ENCODE results near the gene DDX25. TPM values are rescaled to one million over a fixed set of nuclear protein-coding genes. Genes with fewer than 3 reads are reported as not detected.

Gene DDX25
- total RNA-seq, 1 donor from 2014 or later: 2.3 TPM

DNA sequence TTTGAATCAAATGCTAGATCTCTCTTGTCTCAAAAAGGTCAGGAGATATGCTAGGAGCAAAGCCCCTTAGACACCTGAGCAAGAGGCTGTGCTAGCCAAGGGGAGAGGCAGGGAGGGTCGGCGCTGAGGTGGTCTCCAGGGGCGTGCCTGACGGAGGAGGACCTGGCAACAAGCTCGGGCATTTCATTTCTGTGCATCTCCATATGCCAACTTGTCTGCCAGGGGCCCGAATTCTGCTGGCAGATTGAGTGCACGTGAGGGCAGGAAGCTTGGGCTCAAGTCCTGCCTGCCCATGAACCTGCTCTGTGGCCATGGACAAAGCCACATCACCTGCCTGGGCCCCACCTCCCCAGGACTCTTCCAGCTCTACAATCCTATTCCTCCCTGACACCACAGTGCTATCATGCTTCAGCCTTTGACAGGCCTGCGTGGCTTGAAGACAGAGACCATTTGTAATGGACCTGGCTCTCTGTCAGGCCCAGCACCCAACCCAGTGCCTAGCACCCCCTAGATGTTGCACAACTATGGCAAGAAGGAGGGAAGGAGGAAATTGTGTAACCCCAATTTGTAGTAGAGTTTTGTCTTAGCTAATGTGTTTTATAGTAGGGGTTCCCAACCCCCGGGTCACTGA, 25.3 kb downstream of the DDX25 start:
- TF ChIP-seq, protein P1, sequence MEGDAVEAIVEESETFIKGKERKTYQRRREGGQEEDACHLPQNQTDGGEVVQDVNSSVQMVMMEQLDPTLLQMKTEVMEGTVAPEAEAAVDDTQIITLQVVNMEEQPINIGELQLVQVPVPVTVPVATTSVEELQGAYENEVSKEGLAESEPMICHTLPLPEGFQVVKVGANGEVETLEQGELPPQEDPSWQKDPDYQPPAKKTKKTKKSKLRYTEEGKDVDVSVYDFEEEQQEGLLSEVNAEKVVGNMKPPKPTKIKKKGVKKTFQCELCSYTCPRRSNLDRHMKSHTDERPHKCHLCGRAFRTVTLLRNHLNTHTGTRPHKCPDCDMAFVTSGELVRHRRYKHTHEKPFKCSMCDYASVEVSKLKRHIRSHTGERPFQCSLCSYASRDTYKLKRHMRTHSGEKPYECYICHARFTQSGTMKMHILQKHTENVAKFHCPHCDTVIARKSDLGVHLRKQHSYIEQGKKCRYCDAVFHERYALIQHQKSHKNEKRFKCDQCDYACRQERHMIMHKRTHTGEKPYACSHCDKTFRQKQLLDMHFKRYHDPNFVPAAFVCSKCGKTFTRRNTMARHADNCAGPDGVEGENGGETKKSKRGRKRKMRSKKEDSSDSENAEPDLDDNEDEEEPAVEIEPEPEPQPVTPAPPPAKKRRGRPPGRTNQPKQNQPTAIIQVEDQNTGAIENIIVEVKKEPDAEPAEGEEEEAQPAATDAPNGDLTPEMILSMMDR (conservative IDR thresholded peaks at IDR 0.05): no peak
- Mint-ChIP-seq H3K4me3 (no peak overlapping the region), H3K27ac (ENCODE audit: unreplicated experiment) (no peak overlapping the region), H3K27me3 (ENCODE audit: low read depth) (peaks cover 25% of the 10 kb centered on the region), H3K36me3 (ENCODE audit: low read depth) (no peaks in the 10 kb centered on the region), H3K9me3 (no peaks in the 10 kb centered on the region), H3K4me1 (no peaks in the 10 kb centered on the region)
- DNase-seq (ENCODE audit: low read depth, low spot score): no peak

DNA sequence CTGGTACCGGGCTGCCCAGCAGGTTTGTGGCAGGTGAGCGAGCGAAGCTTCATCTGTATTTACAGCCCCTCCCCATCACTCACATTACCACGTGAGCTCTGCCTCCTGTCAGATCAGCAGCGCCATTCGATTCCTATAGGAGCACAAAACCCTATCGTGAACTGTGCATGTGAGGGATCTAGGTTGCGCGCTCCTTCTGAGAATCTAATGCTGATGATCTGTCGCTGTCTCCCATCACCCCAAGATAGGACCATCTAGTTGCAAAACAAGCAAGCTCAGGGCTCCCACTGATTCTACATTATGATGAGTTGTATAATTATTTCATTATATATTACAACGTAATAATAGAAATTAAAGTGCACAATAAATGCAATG, 25.8 kb downstream of the DDX25 start:
- H3K4me1 Mint-ChIP-seq: no peaks in the 10 kb centered on the region
- no peak overlapping the region for H3K4me3 Mint-ChIP-seq
- H3K36me3 Mint-ChIP-seq (ENCODE audit: low read depth): no peaks in the 10 kb centered on the region
- DNase-seq (ENCODE audit: low read depth, low spot score): no peak
- peaks cover 22% of the 10 kb centered on the region for H3K27me3 Mint-ChIP-seq (ENCODE audit: low read depth)
- TF ChIP-seq, protein P1 (conservative IDR thresholded peaks at IDR 0.05): no peak
- H3K9me3 Mint-ChIP-seq: no peaks in the 10 kb centered on the region
- H3K27ac Mint-ChIP-seq (ENCODE audit: unreplicated experiment): no peak overlapping the region

DNA sequence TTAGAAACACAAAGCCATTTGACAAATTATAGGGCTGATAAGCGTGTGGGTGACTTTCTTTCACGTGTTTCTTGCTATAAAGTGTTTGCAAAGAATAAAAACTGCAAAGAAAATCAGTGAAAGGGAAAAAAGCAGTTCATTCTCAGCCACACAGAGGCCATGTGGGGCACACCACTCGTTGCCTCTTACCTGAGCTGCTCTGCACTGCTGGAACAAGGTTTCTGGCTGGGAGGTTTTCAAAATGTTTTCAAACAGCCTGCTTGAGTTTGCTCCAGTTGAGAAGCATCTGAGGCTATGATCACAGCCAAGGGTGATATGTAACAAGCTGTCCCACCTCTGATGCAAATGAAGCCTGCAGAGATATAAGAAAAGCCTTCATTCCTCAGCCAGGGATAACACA, 26.8 kb downstream of the DDX25 start:
- H3K4me3 Mint-ChIP-seq: no peak overlapping the region
- DNase-seq (ENCODE audit: low read depth, low spot score): no peak
- TF ChIP-seq, protein P1 (conservative IDR thresholded peaks at IDR 0.05): no peak

DNA sequence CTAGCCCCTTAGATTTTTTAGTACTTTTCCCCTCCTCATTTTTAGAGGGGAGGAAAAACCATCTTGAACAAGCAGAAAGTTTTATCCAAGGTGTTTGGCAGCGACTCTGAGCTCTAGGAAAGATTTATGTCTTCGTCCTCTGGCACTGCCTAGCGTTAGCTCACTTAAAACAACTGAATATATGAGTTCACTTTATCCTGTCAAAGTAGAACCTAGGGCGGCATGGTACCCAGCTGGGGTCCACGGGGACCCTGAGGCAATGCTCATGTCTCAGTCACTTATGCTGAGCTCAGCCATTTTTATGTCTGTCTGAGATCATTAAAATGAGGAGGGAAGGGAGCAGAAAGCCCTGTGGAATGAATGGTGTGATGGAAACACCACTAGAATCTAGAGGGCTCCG, 27.4 kb downstream of the DDX25 start:
- H3K27me3 Mint-ChIP-seq (ENCODE audit: low read depth): peaks cover 21% of the 10 kb centered on the region
- no peak overlapping the region for H3K27ac Mint-ChIP-seq (ENCODE audit: unreplicated experiment)
- DNase-seq (ENCODE audit: low read depth, low spot score): no peak
- no peaks in the 10 kb centered on the region for H3K36me3 Mint-ChIP-seq (ENCODE audit: low read depth)
- no peaks in the 10 kb centered on the region for H3K9me3 Mint-ChIP-seq
- H3K4me3 Mint-ChIP-seq: no peak overlapping the region
- H3K4me1 Mint-ChIP-seq: no peaks in the 10 kb centered on the region
- TF ChIP-seq, protein P1 (conservative IDR thresholded peaks at IDR 0.05): no peak

More for the DNA sequence above, 26.8 kb downstream of the DDX25 start:
- Mint-ChIP-seq H3K9me3 (no peaks in the 10 kb centered on the region), H3K27ac (ENCODE audit: unreplicated experiment) (no peak overlapping the region), H3K4me1 (no peaks in the 10 kb centered on the region), H3K36me3 (ENCODE audit: low read depth) (no peaks in the 10 kb centered on the region), H3K27me3 (ENCODE audit: low read depth) (peaks cover 22% of the 10 kb centered on the region)

DNA sequence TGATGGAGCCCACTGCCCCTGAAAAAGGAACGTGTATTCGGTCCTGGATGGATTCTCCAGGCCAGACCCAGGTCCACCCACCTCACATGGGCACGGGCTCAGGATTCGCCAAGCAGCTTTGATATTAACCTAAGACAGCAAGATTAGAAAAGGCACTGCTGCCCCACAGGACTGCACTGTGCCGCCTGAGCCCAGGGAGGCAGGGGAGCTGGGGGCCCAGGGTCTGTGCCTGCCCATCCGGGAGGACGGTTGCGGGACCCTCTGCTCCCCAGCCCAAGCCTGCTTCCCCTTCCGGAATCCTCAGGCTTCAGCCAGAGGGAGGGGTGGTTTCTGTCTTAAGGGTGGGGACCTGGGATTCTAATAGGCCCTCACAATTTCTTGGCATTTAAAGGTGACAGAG, 28.0 kb downstream of the DDX25 start:
- no peak for DNase-seq (ENCODE audit: low read depth, low spot score)
- no peaks in the 10 kb centered on the region for H3K4me1 Mint-ChIP-seq
- peaks cover 15% of the 10 kb centered on the region for H3K27me3 Mint-ChIP-seq (ENCODE audit: low read depth)
- TF ChIP-seq, protein P1 (conservative IDR thresholded peaks at IDR 0.05): no peak
- no peaks in the 10 kb centered on the region for H3K9me3 Mint-ChIP-seq
- no peaks in the 10 kb centered on the region for H3K36me3 Mint-ChIP-seq (ENCODE audit: low read depth)
- H3K27ac Mint-ChIP-seq (ENCODE audit: unreplicated experiment): no peak overlapping the region
- H3K4me3 Mint-ChIP-seq: no peak overlapping the region

All from neural crest cell (in vitro differentiated cells).